Dermis microvascular lymphatic vessel endothelial cell (primary cell): ENCODE data around the gene SEC23IP. TPM values are rescaled to one million over a fixed set of nuclear protein-coding genes. Genes with fewer than 3 reads are reported as not detected.
A peak's percentile ranks its signal among the peaks of the same experiment; 100 is the strongest.
"Not testable (repeated sequence)": the region's sequence is repeated elsewhere in the genome, so short reads cannot be mapped to it uniquely, and the experiment has no call there.

Experiments used
- DNase-seq, 2 donors: peaks; one replicate each; pipeline versions ENCODE4 v3.0.0 to v3.0.0-alpha.2; 2010; ENCODE audit warnings: low read depth in 2 of 2
- total RNA-seq: library from RNA; depleted of rRNA; stranded (reverse); fragments of >200 nt; gene quantifications from 2 replicates; pipeline ENCODE4 v1.2.1, GENCODE V29; 2014

The SEC23IP gene
- total RNA-seq: 14.4 and 16.9 TPM in 2 replicates

- DNase-seq: peak; percentile 94 to 98
Measured at GRCh38 chr10:119892188-119893065, at the start of gene SEC23IP. Gene SEC23IP (plus strand): TSS chr10:119892730. CDS start chr10:119892783, 53 bp downstream.

- DNase-seq: no peak
Measured at GRCh38 chr10:119845656-119846055, 46.9 kb upstream of the SEC23IP start.

GRCh38 chr10:119849031-119849789 lies 43.3 kb upstream of the SEC23IP start:
- DNase-seq: no peak

GRCh38 chr10:119849944-119850343 lies 42.6 kb upstream of the SEC23IP start:
- no peak for DNase-seq

- no peak for DNase-seq
Measured at GRCh38 chr10:119852277-119852676, 40.3 kb upstream of the SEC23IP start.

- DNase-seq: no peak
Measured at GRCh38 chr10:119852822-119853221, 39.7 kb upstream of the SEC23IP start.

- no peak for DNase-seq
Measured at GRCh38 chr10:119853574-119853973, 39.0 kb upstream of the SEC23IP start.

- DNase-seq: no peak
Measured at GRCh38 chr10:119858063-119858462, 34.5 kb upstream of the SEC23IP start.

GRCh38 chr10:119859420-119860258 lies 32.9 kb upstream of the SEC23IP start:
- DNase-seq: peak; percentile 51 to 70

- DNase-seq: no peak
Measured at GRCh38 chr10:119860866-119861607, 31.5 kb upstream of the SEC23IP start.

GRCh38 chr10:119862524-119862923 lies 30.0 kb upstream of the SEC23IP start:
- no peak for DNase-seq

GRCh38 chr10:119863951-119864565 lies 28.5 kb upstream of the SEC23IP start:
- DNase-seq: no peak

- no peak for DNase-seq
Measured at GRCh38 chr10:119865699-119866240, 26.8 kb upstream of the SEC23IP start.

GRCh38 chr10:119867317-119867716 lies 25.2 kb upstream of the SEC23IP start:
- DNase-seq: no peak

GRCh38 chr10:119869398-119869797 lies 23.1 kb upstream of the SEC23IP start:
- DNase-seq: not testable (repeated sequence)

GRCh38 chr10:119871881-119872609 lies 20.5 kb upstream of the SEC23IP start:
- peak in 1 of 2 donors; percentile 55 for DNase-seq

GRCh38 chr10:119872610-119872859 lies 20.0 kb upstream of the SEC23IP start, which contains the start of gene MCMBP:
Gene MCMBP (minus strand): TSS chr10:119872843. CDS start chr10:119872584, 259 bp downstream.
- no peak for DNase-seq

GRCh38 chr10:119872860-119873681 lies 19.5 kb upstream of the SEC23IP start:
- DNase-seq: peak; percentile 71 to 92

GRCh38 chr10:119878524-119878923 lies 14.0 kb upstream of the SEC23IP start:
- DNase-seq: no peak
